Thymus (tissue), 11 donors: ENCODE data around the gene MOB3A. TPM values are rescaled to one million over a fixed set of nuclear protein-coding genes. Genes with fewer than 3 reads are reported as not detected.
A peak's percentile ranks its signal among the peaks of the same experiment; 100 is the strongest.

Experiments used
- DNase-seq, 9 donors: peaks; one replicate each; pipeline ENCODE4 v3.0.0-alpha.2; 2013; ENCODE audit warnings: low spot score in 9 of 9, low read depth in 6 of 9, missing footprints in 1 of 9
- H3K27ac ChIP-seq, 2 donors: one replicate each; pipeline ENCODE4 v1.5.1; 2013; ENCODE audit warnings: control low read depth in 1 of 2, low read depth in 1 of 2, low read length in 1 of 2, mild to moderate bottlenecking in 1 of 2, moderate library complexity in 1 of 2
- H3K27me3 ChIP-seq, 2 donors: one replicate each; pipeline ENCODE4 v1.5.1; 2013; ENCODE audit warnings: low read length in 1 of 2; ENCODE audit not compliant: control insufficient read depth in 2 of 2, insufficient read depth in 1 of 2
- H3K36me3 ChIP-seq, 2 donors: one replicate each; pipeline ENCODE4 v1.5.1; 2013; ENCODE audit warnings: low read length in 1 of 2, mild to moderate bottlenecking in 1 of 2, moderate library complexity in 1 of 2; ENCODE audit not compliant: control insufficient read depth in 2 of 2, insufficient read depth in 2 of 2
- H3K4me1 ChIP-seq, 2 donors: one replicate each; pipeline ENCODE4 v1.5.1; 2013; ENCODE audit warnings: low read length in 2 of 2; ENCODE audit not compliant: control insufficient read depth in 2 of 2, insufficient read depth in 2 of 2
- H3K4me3 ChIP-seq, 2 donors: one replicate each; pipeline ENCODE4 v1.5.1; 2013; ENCODE audit warnings: low read length in 2 of 2, control low read depth in 1 of 2, mild to moderate bottlenecking in 1 of 2
- H3K9me3 ChIP-seq, 2 donors: one replicate each; pipeline ENCODE4 v1.5.1; 2013; ENCODE audit warnings: low read length in 1 of 2, mild to moderate bottlenecking in 1 of 2; ENCODE audit not compliant: control insufficient read depth in 2 of 2, insufficient read depth in 1 of 2
- WGBS: extraction: QIAGEN DNeasy Blood & Tissue Kit; methylation state at CpG from one replicate; pipeline ENCODE4 v1.1.7; 2013; 5-methylcytosine and 5-hydroxymethylcytosine counted together
- polyA plus RNA-seq: library from polyadenylated mRNA; stranded (reverse); fragments of 200-250 nt; gene quantifications from one replicate; pipeline ENCODE4 v1.2.3, GENCODE V29; 2013
- total RNA-seq: library from RNA; stranded (reverse); fragments of 120-200 nt; gene quantifications from one replicate; pipeline ENCODE4 v1.2.4, GENCODE V29; 2013
- donor health status: healthy.

The MOB3A gene
- total and polyA plus RNA-seq, 2 donors = 20.0 to 29.7 TPM

DNA sequence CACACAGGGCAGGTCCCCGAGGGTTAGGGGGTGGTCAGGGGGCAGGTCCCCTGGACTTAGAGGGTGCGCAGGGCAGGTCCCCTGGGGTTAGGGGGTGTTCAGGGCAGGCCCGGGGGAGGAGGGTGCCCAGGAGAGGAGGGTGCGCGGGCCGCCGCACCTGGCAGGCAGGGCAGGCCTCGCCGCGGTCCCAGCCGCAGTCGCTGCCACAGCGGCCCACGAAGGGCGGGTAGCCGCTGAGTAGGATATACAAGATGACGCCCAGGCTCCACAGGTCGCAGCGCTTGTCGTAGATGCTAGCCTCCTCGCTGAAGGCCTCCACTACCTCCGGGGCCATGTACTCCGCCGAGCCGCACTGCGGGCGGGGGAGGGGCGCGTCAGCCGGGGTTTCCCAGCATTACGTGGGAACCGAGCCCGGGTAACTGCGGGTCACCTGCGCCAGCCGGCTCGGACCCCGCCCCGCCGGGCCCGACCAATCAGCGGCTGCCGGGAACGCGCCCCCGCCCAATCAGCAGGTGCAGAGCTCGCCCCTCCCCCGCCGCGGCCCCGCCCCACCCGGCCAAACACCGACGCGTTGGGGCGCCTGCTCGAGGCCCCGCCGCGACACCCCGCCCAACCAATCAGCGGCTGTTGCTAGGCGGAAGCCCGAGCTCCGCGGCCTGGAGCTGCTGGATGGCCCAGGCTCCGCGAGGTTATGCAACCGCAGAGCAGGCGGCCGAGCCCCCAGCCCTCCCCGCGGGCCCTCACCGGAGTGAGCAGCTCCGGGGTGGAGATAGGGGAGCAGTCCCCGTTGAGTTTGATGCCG, 54.2 kb downstream of the MOB3A start:
- H3K27me3 ChIP-seq = no peaks in the 10 kb centered on the region
- 7% methylated on average over 77 of the region's 77 CpGs for WGBS
- DNase-seq = peak; percentile 80 to 97 (median 93)
- H3K9me3 ChIP-seq = peaks cover 0 to 7% of the 10 kb centered on the region in 2 donors
- peak overlapping the region; percentile 93 to 97 for H3K27ac ChIP-seq
- peak overlapping the region; percentile 59 to 66 for H3K4me3 ChIP-seq
- peaks cover 69 to 81% of the 10 kb centered on the region in 2 donors for H3K36me3 ChIP-seq
- peaks cover 34 to 50% of the 10 kb centered on the region in 2 donors for H3K4me1 ChIP-seq

DNA sequence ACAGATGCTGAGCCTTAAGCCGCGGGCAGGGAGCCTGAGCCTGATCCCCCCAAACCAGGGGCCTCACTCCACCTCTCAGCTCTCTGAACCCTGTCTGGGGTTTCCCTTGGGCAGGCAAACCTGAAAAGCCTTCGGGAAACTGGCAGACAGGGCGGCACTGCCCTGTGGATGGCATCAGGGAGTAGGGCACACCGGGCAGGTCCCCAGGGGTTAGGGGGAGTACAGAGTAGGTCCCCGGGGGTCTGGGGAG, 54.8 kb downstream of the MOB3A start:
- peak overlapping the region; percentile 81 to 93 for H3K27ac ChIP-seq
- peaks cover 34 to 50% of the 10 kb centered on the region in 2 donors for H3K4me1 ChIP-seq
- H3K9me3 ChIP-seq = peaks cover 0 to 7% of the 10 kb centered on the region in 2 donors
- peaks cover 64 to 76% of the 10 kb centered on the region in 2 donors for H3K36me3 ChIP-seq
- WGBS = 94% methylated on average over 6 of the region's 6 CpGs
- no peak for DNase-seq
- no peaks in the 10 kb centered on the region for H3K27me3 ChIP-seq
- peak overlapping the region; percentile 38 to 66 for H3K4me3 ChIP-seq

- H3K9me3 ChIP-seq = peaks cover 0 to 12% of the 10 kb centered on the region in 2 donors
- H3K4me3 ChIP-seq = peak overlapping the region; percentile 38 to 66
- DNase-seq = no peak
- H3K27me3 ChIP-seq = no peaks in the 10 kb centered on the region
- WGBS = 97% methylated on average over 28 of the region's 28 CpGs
- H3K4me1 ChIP-seq = peaks cover 34 to 50% of the 10 kb centered on the region in 2 donors
- H3K36me3 ChIP-seq = peaks cover 59 to 70% of the 10 kb centered on the region in 2 donors
- peak overlapping the region; percentile 81 to 93 for H3K27ac ChIP-seq
These were observed 55.3 kb downstream of the MOB3A start for GRCh38 chr19:2040647-2041432.

- WGBS = 98% methylated on average over 20 of the region's 20 CpGs
- Histone ChIP-seq H3K27ac (no peak overlapping the region), H3K9me3 (peaks cover 2 to 20% of the 10 kb centered on the region in 2 donors), H3K4me3 (no peak overlapping the region), H3K4me1 (peaks cover 34 to 47% of the 10 kb centered on the region in 2 donors), H3K36me3 (peaks cover 54 to 63% of the 10 kb centered on the region in 2 donors), H3K27me3 (no peaks in the 10 kb centered on the region)
- no peak for DNase-seq
These were observed 56.0 kb downstream of the MOB3A start for GRCh38 chr19:2039959-2040646.

DNA sequence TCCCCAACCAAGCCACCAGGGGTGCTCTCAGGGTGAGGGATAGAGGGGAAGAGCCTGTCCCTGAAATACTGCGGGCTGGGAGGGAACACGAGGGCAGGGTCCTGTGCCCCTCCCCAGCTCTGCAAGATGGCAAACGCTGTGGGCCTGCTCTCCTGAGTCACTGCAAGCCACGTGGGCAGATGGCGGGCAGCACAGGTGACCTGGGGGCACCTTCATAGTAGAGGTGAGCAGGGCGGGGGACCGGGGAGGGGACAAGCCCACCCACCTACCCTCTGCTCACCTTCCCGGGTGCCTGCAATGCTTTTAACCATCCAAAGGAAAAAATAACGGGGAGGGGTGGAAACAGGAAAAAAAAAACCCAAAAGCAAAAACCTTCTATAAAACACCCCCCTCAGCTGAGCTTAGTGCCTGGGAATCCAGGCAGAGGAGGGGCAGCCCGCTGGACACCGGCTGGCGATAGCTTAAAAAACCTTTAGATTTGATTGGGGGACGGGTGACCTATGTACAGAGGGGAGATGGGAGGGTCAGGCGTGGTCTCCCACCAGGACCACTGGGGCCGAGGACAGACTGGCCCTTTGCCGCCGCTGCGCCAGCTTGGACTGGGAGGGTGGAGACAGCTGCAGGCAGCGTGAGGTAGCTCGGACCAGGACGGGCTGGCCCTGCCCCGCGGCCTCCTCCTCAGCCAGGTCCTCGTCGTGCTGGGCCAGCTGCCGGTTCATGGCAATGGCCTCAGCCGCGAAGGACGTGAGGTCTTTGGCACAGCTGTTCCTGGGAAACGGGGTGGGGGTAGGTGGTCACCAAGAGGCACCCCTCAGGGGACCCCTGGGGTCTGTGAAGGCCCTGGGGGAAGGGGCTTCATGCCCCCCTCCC, 56.8 kb downstream of the MOB3A start:
- no peak overlapping the region for H3K4me3 ChIP-seq
- no peaks in the 10 kb centered on the region for H3K27me3 ChIP-seq
- H3K4me1 ChIP-seq = peaks cover 28 to 46% of the 10 kb centered on the region in 2 donors
- H3K27ac ChIP-seq = no peak overlapping the region
- WGBS = 97% methylated on average over 30 of the region's 30 CpGs
- peaks cover 47 to 56% of the 10 kb centered on the region in 2 donors for H3K36me3 ChIP-seq
- H3K9me3 ChIP-seq = peaks cover 2 to 23% of the 10 kb centered on the region in 2 donors
- DNase-seq = no peak

DNA sequence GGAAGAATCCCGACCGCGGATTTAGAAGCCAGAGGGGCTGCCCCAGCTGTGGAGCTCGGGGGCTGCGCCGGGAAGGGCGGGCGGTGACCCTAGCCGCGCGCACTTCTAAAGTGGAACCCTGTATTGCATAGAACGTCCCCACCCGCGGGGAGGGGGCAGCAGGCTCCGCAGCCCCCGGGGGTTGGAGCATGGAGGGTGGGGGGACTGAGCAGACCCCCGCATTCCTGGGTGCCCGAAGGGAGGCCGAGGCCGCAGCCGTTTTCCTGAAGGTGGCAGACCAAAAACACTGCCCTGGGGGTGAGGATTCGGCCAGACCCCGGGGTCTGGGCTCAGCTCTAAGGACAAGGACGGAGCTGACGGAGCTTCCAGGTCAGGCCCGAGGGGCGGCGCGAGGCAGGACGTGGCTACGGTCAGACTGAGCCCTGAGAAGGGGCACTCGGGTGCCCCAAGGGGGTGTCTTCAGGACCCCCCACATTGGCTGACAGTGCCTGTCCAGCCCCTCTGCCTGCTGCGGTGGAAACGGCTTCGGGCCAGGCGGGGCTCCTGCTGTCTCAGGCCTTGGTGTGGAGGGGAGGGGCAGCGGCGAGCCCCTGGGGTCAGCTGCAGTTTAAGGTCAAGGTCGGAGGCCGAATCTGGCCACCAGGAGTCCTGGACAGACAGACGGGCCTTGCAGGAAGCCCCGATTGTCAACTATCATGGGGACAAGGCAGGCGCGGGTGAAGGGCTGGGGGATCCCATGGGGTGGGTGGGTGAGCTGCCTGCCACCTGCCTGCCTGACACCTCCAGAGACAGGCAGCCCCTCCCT, 57.6 kb downstream of the MOB3A start:
- Histone ChIP-seq H3K27ac (no peak overlapping the region), H3K27me3 (peaks cover 0 to under 1% of the 10 kb centered on the region in 2 donors), H3K4me1 (peaks cover 23 to 39% of the 10 kb centered on the region in 2 donors), H3K4me3 (no peak overlapping the region), H3K9me3 (peaks cover 2 to 23% of the 10 kb centered on the region in 2 donors), H3K36me3 (peaks cover 46 to 53% of the 10 kb centered on the region in 2 donors)
- 97% methylated on average over 44 of the region's 44 CpGs for WGBS
- DNase-seq = no peak

GRCh38 chr19:2037651-2038255, 58.4 kb downstream of the MOB3A start:
- H3K4me1 ChIP-seq = peaks cover 18 to 39% of the 10 kb centered on the region in 2 donors
- peaks cover 42 to 45% of the 10 kb centered on the region in 2 donors for H3K36me3 ChIP-seq
- peaks cover 0 to 4% of the 10 kb centered on the region in 2 donors for H3K27me3 ChIP-seq
- no peak overlapping the region for H3K4me3 ChIP-seq
- 95% methylated on average over 24 of the region's 24 CpGs for WGBS
- no peak for DNase-seq
- H3K9me3 ChIP-seq = peaks cover 2 to 22% of the 10 kb centered on the region in 2 donors
- no peak overlapping the region for H3K27ac ChIP-seq
